Gastroesophageal sphincter (tissue), 3 donors: ENCODE results near the gene TRIM56.

Experiments
- POLR2A ChIP-seq, 2 donors: fragments of 450-650 bp; IDR thresholded peaks; one replicate each; pipeline ENCODE4 v1.6.1; 2017; ENCODE audit warnings: antibody characterized with exemption in 2 of 2, mild to moderate bottlenecking in 2 of 2, moderate library complexity in 1 of 2
- TF ChIP-seq, protein P1 (sequence below), 4 experiments: fragments of 200-600 bp in 2 of 4; fragments of 450-650 bp in 2 of 4; sonication (generic) in 1 of 4; IDR thresholded peaks; one replicate each; pipeline ENCODE4 v1.5.1; 2017 to 2019; ENCODE audit warnings: antibody characterized with exemption in 4 of 4, mild to moderate bottlenecking in 2 of 4, moderate library complexity in 2 of 4

GRCh38 chr7:101123703-101124068, 38.4 kb downstream of the TRIM56 start:
- TF ChIP-seq, protein P1, sequence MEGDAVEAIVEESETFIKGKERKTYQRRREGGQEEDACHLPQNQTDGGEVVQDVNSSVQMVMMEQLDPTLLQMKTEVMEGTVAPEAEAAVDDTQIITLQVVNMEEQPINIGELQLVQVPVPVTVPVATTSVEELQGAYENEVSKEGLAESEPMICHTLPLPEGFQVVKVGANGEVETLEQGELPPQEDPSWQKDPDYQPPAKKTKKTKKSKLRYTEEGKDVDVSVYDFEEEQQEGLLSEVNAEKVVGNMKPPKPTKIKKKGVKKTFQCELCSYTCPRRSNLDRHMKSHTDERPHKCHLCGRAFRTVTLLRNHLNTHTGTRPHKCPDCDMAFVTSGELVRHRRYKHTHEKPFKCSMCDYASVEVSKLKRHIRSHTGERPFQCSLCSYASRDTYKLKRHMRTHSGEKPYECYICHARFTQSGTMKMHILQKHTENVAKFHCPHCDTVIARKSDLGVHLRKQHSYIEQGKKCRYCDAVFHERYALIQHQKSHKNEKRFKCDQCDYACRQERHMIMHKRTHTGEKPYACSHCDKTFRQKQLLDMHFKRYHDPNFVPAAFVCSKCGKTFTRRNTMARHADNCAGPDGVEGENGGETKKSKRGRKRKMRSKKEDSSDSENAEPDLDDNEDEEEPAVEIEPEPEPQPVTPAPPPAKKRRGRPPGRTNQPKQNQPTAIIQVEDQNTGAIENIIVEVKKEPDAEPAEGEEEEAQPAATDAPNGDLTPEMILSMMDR (IDR thresholded peaks at IDR 0.05) = no peak
- no peak for TF ChIP-seq POLR2A (IDR thresholded peaks at IDR 0.05)
